NCI-H2227 (cell line): ENCODE data around the gene TASP1.

Experiments
- DNase-seq: peaks from one replicate; lab custom pipeline; 2025; ENCODE audit not compliant: unreplicated experiment; lab: John Stamatoyannopoulos, UW

TASP1 gene

DNA sequence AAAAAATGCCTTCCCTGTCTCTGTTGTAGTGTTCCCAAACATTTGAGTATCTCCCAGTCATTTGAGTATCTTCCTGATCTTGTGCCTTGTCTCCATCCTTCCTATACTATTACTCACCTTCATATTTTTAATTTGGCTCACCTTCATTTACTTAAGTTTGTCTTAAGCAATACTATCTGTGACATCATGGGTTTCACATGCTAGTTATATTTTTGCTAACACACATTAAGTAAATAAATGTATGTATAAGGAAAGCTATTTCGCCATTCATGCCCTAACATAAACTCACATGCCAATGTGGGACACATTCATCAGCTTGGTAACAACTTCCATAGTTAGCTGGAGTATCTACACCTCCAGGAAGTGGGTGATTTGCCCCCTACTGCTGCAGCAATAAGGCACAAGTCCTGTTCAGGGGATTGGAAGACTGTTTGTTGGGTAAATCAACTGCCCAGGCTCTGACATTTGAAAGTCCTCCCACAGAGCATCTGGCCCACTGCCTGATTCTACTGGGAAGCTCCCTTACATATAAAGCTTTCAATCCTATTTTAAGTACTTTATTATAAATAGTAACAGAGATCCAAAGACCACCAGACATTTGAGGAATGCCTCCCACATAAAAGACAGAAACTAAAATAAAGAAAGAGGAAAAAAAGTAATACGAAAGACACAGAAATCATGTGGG is 285.3 kb downstream of the TASP1 start:
- no peak for DNase-seq

DNA sequence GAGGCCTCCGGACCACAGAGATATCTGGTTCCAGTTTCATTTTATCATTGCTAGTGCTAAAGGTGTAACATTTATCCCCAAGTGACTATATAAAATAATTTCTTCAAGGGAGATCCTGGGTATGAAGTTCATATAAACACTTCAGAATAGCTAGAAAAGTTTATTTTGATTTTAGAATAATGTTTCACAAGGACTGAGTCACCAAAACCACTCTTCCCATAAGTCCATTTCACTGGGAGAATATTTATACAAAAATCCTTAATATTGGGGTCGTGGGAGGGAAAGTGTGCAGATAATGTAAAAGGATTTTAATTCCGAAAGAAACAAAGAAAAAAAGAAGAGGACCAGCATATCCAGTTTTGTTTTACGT is 289.5 kb downstream of the TASP1 start:
- DNase-seq = no peak

DNA sequence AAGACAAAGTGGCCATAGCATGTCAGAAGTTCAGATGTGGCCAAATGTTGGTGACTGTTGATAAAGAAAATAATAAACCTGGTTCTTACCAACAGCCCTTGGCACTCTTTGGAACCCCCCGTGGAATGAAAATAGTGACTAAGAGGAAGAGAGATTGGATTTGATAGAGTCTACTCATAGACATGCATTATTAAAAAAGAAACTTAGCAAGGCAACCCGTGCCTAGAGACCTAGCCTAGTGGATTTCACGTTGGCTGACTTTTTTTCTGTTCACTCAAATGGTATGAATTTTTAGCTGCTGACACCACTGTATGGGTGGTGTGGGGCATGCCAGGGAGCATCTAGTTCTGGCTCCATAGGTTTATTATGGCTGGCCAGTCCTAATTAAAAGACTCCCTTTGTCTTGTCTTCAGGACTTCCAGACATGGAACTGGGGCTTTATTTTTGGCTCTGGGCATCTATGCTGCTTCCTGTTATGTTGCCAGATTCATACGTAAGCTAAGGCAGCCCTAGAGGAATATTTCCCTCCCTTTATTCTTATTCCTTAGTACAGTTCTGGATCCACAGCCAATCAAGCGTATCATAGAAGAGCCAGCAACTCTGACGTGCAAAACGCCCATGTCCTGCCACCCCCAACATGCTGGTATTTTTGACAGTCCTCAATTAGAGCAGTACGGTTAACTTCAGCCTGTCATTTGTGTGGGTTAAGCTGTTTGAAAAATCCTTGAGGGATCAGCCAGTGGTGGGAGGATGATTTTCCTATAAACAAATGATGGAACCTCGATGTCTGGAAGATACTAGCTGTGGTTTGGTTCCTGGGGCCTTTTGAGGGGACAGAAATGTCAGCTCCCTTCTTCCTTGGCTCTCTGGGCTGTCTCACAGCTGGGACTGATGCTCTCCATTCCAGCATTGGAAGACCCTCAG is 290.2 kb downstream of the TASP1 start:
- no peak for DNase-seq

DNA sequence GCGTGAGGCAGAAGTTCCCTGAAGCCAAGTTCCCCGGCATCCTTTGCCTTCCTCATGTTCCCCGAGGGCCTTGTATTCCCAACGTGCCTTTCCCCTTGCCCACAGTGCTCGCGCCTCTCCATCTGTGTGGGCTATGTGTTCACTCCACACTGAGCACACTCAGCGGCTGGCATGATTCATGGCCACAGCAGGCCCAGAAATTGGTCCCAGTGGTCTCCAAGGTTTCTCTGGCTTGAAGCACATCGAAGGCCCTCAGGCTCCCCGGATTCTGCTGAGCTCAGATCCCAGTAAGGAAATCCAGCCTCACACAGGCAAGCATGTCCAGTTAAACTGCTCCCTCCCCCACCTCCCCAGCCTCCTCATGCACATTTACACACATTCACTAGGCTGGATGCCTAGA is 294.1 kb downstream of the TASP1 start:
- no peak for DNase-seq

DNA sequence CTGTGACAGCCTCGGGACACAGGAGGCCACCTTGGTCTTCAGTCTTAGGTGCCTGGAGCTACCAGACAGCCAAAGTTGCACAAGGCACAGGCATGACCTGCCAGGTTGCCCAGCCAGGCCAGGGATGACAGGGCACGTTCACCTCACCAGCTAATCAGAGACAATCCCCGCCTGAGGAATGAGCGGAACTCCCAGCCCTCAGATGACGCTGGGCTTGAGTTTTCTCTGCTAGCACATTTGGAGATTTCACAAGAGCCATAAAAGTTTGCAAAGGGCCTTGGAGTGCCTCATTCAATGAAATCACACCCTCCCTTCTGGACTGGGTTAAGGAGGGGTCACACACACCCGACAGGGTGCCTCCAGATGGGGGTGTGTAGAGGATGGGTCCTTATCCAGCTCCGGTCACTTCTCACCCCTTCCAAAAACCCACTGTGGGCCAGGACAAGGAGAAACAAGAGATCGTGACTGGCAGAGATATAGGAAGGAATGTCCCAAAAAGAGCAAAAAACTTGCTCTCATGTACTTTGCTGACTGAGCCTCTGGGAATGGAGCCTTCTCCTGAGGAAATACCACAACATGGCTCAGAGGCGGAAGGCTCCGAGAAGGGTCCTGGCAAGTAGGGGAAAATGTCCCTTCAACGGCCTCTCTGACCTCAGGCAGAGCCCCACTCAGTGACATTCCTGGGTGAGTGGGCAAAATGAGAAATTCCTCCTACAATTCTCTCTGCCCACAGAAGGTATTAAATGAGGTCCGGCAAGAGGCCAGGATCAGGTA is 296.1 kb downstream of the TASP1 start:
- DNase-seq = no peak

DNA sequence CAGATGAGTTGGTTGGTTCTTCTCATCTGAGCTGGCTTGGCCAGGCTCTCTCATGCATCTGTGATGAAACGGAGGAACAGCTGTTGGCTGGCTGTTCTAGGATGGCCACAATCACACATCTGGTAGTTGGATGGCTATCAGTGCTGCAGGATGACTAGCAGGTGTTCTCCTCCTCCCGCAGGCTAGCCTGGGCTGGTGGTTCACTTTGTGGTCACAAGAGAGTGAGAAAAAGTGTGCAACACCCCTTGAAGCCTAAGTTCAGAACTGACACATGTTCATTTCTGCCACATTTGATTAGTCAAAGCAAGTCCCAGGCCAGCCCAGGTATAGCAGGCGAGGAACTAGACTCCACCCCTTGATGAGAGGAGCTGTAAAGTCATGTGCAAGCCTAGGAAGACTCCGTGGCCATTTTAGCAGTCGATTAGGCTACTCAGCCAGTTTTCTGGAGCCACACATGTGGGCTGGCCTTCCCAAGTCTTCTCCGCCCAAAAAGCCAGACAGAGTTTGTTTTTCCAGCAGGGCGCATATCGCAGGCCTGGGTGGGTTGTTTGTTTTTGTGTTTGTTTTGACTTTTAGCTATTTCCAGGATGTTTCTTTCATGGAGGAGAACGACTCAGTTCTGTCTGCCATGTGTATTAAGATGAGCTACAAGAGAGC is 296.9 kb downstream of the TASP1 start:
- DNase-seq = no peak

DNA sequence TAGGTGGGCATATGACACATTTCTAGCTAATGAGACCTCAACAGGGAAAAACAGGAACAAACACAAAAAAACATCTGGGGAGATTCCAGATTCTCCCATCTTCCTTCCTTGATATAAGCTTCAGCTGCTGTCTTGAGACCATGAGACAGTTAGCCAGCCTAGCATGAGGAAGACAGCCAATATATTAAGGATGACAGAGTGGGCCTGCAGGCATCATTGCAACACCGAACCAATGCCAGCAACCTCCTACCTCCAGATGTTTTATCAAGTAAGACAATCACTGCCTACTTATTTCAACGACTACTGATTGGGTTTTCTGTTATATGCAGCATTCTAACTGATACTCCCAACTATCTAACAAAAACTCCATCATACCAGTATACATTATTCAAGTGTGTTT is 298.6 kb downstream of the TASP1 start:
- DNase-seq = no peak
